SK-N-MC (cell line): ENCODE measurements around the gene NPAS2.

Experiments used
- DNase-seq: peaks from one replicate; pipeline ENCODE4 v3.0.0-alpha.2; 2011; ENCODE audit warnings: low read depth, low spot score
- H3K27ac ChIP-seq: fragments of 200-600 bp; sonication (generic); 2 replicates; pipeline ENCODE4 v1.5.1; 2016; ENCODE audit warnings: mixed run types
- H3K36me3 ChIP-seq: fragments of 200-600 bp; sonication (generic); 2 replicates; pipeline ENCODE4 v1.6.1; 2017; ENCODE audit warnings: antibody characterized with exemption, low read length, mixed read lengths; ENCODE audit not compliant: insufficient read depth
- H3K4me3 ChIP-seq: fragments of 200-600 bp; sonication (generic); 2 replicates; pipeline ENCODE4 v1.5.1; 2016
- H3K9ac ChIP-seq: fragments of 200-600 bp; sonication (generic); 2 replicates; pipeline ENCODE4 v1.8.0; 2017; ENCODE audit warnings: mixed run types, mixed read lengths; ENCODE audit not compliant: insufficient read length
- H3K9me3 ChIP-seq: fragments of 200-600 bp; sonication (generic); 2 replicates; pipeline ENCODE4 v1.6.1; 2017; ENCODE audit warnings: low read depth, mild to moderate bottlenecking, antibody characterized with exemption, low read length, moderate library complexity, mixed read lengths
- EZH2 ChIP-seq: fragments of 200-600 bp; sonication (generic); IDR thresholded peaks from one replicate; pipeline ENCODE4 v1.6.1; 2017; ENCODE audit warnings: antibody characterized with exemption
- FOXP2 ChIP-seq: optimal IDR thresholded peaks from 2 replicates; pipeline ENCODE3; 2011; ENCODE audit warnings: mild to moderate bottlenecking, moderate library complexity; ENCODE audit not compliant: insufficient read depth; ENCODE audit errors: extremely low read length, control extremely low read depth
- POLR2AphosphoS5 ChIP-seq: IDR thresholded peaks from 2 replicates; pipeline ENCODE4 v1.6.1; 2012; ENCODE audit warnings: mild to moderate bottlenecking, low read depth, low read length, borderline replicate concordance

Gene NPAS2

GRCh38 chr2:100967716-100968115 is 147.8 kb downstream of the NPAS2 start:
- Histone ChIP-seq H3K27ac (no peak overlapping the region), H3K9ac (no peak overlapping the region), H3K4me3 (no peak overlapping the region), H3K36me3 (no peaks in the 10 kb centered on the region), H3K9me3 (no peaks in the 10 kb centered on the region)
- TF ChIP-seq POLR2AphosphoS5: no peak
- TF ChIP-seq FOXP2: no peak
- TF ChIP-seq EZH2: no peak
- DNase-seq: no peak

GRCh38 chr2:100968146-100969145 is 148.5 kb downstream of the NPAS2 start:
- no peak for DNase-seq
- Histone ChIP-seq H3K27ac (no peak overlapping the region), H3K36me3 (no peaks in the 10 kb centered on the region), H3K4me3 (no peak overlapping the region), H3K9ac (no peak overlapping the region), H3K9me3 (no peaks in the 10 kb centered on the region)
- TF ChIP-seq POLR2AphosphoS5: no peak
- TF ChIP-seq EZH2: no peak
- TF ChIP-seq FOXP2: no peak

- H3K9ac ChIP-seq: no peak overlapping the region
- TF ChIP-seq POLR2AphosphoS5 (no peak), EZH2 (no peak), FOXP2 (no peak)
- H3K4me3 ChIP-seq: no peak overlapping the region
- no peak overlapping the region for H3K27ac ChIP-seq
- H3K9me3 ChIP-seq: no peaks in the 10 kb centered on the region
- H3K36me3 ChIP-seq: no peaks in the 10 kb centered on the region
- no peak for DNase-seq
Measured at GRCh38 chr2:100969998-100970397, 150.1 kb downstream of the NPAS2 start.

- no peak overlapping the region for H3K4me3 ChIP-seq
- no peak for DNase-seq
- H3K36me3 ChIP-seq: no peaks in the 10 kb centered on the region
- no peak overlapping the region for H3K9ac ChIP-seq
- no peaks in the 10 kb centered on the region for H3K9me3 ChIP-seq
- H3K27ac ChIP-seq: no peak overlapping the region
- TF ChIP-seq EZH2 (no peak), FOXP2 (no peak), POLR2AphosphoS5 (no peak)
Measured at GRCh38 chr2:100971221-100971620, 151.3 kb downstream of the NPAS2 start.

GRCh38 chr2:100972452-100972851 is 152.5 kb downstream of the NPAS2 start:
- H3K36me3 ChIP-seq: no peaks in the 10 kb centered on the region
- no peaks in the 10 kb centered on the region for H3K9me3 ChIP-seq
- no peak for DNase-seq
- H3K4me3 ChIP-seq: no peak overlapping the region
- H3K9ac ChIP-seq: no peak overlapping the region
- no peak for TF ChIP-seq EZH2
- no peak for TF ChIP-seq FOXP2
- no peak for TF ChIP-seq POLR2AphosphoS5
- H3K27ac ChIP-seq: no peak overlapping the region

GRCh38 chr2:100974712-100975520 is 155.0 kb downstream of the NPAS2 start:
- TF ChIP-seq FOXP2: no peak
- no peak for TF ChIP-seq EZH2
- no peak for TF ChIP-seq POLR2AphosphoS5
- Histone ChIP-seq H3K9me3 (no peaks in the 10 kb centered on the region), H3K4me3 (no peak overlapping the region), H3K27ac (no peak overlapping the region), H3K9ac (no peak overlapping the region), H3K36me3 (no peaks in the 10 kb centered on the region)
- DNase-seq: no peak

- no peak overlapping the region for H3K4me3 ChIP-seq
- no peaks in the 10 kb centered on the region for H3K36me3 ChIP-seq
- no peak overlapping the region for H3K27ac ChIP-seq
- DNase-seq: no peak
- TF ChIP-seq EZH2: no peak
- TF ChIP-seq FOXP2: no peak
- TF ChIP-seq POLR2AphosphoS5: no peak
- H3K9ac ChIP-seq: no peak overlapping the region
- H3K9me3 ChIP-seq: no peaks in the 10 kb centered on the region
Measured at GRCh38 chr2:100975521-100975785, 155.5 kb downstream of the NPAS2 start.

GRCh38 chr2:100976061-100976460 is 156.1 kb downstream of the NPAS2 start:
- no peak overlapping the region for H3K9ac ChIP-seq
- H3K9me3 ChIP-seq: no peaks in the 10 kb centered on the region
- H3K36me3 ChIP-seq: no peaks in the 10 kb centered on the region
- TF ChIP-seq EZH2 (no peak), FOXP2 (no peak), POLR2AphosphoS5 (no peak)
- no peak for DNase-seq
- H3K27ac ChIP-seq: no peak overlapping the region
- H3K4me3 ChIP-seq: no peak overlapping the region
